Measurements from ENCODE around the gene NEDD4L. TPM values are rescaled to one million over a fixed set of nuclear protein-coding genes. Genes with fewer than 3 reads are reported as not detected.

NEDD4L gene
- total and polyA plus RNA-seq, 2 donors (not counting 1 experiment from before 2014, with no cell fraction given): 10.3 to 25.7 TPM

DNA sequence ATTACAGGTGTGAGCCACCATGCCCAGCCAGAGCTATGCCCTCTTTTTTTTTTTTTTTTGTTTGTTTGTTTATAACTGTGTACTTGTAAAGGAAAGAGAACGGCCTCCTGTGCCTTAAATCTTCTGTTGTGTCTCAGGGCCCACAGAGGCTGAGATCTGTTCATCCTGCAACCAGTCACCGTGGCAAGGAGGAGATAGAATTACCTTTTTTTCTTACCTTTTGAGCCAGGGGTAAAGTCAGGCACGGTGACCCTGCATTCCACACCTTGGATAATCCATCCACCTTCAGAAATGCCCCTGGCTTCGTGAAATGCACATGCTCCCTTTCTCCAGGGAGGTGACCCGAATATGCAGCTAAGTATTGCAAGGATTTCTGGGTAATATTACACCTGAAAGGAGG, 12.8 kb downstream of the NEDD4L start:
- WGBS (ENCODE audit: insufficient coverage): 100% methylated on average over 1 of the region's 5 CpGs
- TF ChIP-seq, protein P1, sequence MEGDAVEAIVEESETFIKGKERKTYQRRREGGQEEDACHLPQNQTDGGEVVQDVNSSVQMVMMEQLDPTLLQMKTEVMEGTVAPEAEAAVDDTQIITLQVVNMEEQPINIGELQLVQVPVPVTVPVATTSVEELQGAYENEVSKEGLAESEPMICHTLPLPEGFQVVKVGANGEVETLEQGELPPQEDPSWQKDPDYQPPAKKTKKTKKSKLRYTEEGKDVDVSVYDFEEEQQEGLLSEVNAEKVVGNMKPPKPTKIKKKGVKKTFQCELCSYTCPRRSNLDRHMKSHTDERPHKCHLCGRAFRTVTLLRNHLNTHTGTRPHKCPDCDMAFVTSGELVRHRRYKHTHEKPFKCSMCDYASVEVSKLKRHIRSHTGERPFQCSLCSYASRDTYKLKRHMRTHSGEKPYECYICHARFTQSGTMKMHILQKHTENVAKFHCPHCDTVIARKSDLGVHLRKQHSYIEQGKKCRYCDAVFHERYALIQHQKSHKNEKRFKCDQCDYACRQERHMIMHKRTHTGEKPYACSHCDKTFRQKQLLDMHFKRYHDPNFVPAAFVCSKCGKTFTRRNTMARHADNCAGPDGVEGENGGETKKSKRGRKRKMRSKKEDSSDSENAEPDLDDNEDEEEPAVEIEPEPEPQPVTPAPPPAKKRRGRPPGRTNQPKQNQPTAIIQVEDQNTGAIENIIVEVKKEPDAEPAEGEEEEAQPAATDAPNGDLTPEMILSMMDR (IDR thresholded peaks at IDR 0.05): no peak
- no peak for TF ChIP-seq EZH2 (IDR thresholded peaks at IDR 0.05; ENCODE audit: borderline replicate concordance, insufficient read depth, low read depth, low read length, poor library complexity, severe bottlenecking)
- Histone ChIP-seq H3K79me2 (ENCODE audit: control insufficient read depth, insufficient read depth, low read length) (peaks cover 15% of the 10 kb centered on the region), H3K9me3 (ENCODE audit: control extremely low read depth in 1 of 3, control insufficient read depth in 2 of 3, insufficient read depth in 1 of 3, low read length in 2 of 3) (no peaks in the 10 kb centered on the region), H4K20me1 (ENCODE audit: control insufficient read depth, insufficient read depth, low read length, poor library complexity, severe bottlenecking) (no peaks in the 10 kb centered on the region), H3K27me3 (replicated peaks in 1 of 4; ENCODE audit: control extremely low read depth in 1 of 4, control insufficient read depth in 3 of 4, insufficient read depth in 4 of 4, low read length in 3 of 4) (no peaks in the 10 kb centered on the region), H3K4me2 (replicated peaks; ENCODE audit: low read depth, low read length, poor library complexity, severe bottlenecking) (no peak overlapping the region), H3K36me3 (replicated peaks in 1 of 2; ENCODE audit: control extremely low read depth in 1 of 2, control insufficient read depth in 1 of 2, extremely low read depth in 1 of 2, insufficient read depth in 2 of 2, low read length in 1 of 2) (no peaks in the 10 kb centered on the region), H3K9ac (ENCODE audit: low read length) (no peak overlapping the region), H3K27ac (ENCODE audit: low read length in 2 of 2) (no peak overlapping the region), H3K4me3 (ENCODE audit: control extremely low read depth in 1 of 5, extremely low read depth in 1 of 5, insufficient read depth in 1 of 5, low read depth in 2 of 5, low read length in 4 of 5) (no peak overlapping the region), H2AFZ (ENCODE audit: insufficient read depth, low read depth, low read length, poor library complexity, severe bottlenecking) (no peak overlapping the region), H3K4me1 (ENCODE audit: control insufficient read depth in 2 of 2, insufficient read depth in 2 of 2, low read length in 2 of 2) (no peaks in the 10 kb centered on the region)
- peaks cover 5% of the 10 kb centered on the region for H3K4me1 Mint-ChIP-seq
- CTCF ChIA-PET: interaction anchor here (1.8 kb wide), 1 partner anchor 14 kb away, joined by 4 read pairs; the partner anchor contains the start of gene NEDD4L
- POLR2A ChIA-PET: interaction anchor here (0.7 kb wide), 1 partner anchor 449 kb away, joined by 3 read pairs; no protein-coding TSS in a partner anchor
- H3K9me3 Mint-ChIP-seq (ENCODE audit: insufficient read depth): no peaks in the 10 kb centered on the region
- intact Hi-C loops (cut with micrococcal nuclease): no loop called here
- no peak for ATAC-seq (ENCODE audit: low read depth)
- no peaks in the 10 kb centered on the region for H3K27me3 Mint-ChIP-seq
- no peak overlapping the region for H3K27ac Mint-ChIP-seq
- H3K4me3 Mint-ChIP-seq: no peak overlapping the region
- DNase-seq: no peak

DNA sequence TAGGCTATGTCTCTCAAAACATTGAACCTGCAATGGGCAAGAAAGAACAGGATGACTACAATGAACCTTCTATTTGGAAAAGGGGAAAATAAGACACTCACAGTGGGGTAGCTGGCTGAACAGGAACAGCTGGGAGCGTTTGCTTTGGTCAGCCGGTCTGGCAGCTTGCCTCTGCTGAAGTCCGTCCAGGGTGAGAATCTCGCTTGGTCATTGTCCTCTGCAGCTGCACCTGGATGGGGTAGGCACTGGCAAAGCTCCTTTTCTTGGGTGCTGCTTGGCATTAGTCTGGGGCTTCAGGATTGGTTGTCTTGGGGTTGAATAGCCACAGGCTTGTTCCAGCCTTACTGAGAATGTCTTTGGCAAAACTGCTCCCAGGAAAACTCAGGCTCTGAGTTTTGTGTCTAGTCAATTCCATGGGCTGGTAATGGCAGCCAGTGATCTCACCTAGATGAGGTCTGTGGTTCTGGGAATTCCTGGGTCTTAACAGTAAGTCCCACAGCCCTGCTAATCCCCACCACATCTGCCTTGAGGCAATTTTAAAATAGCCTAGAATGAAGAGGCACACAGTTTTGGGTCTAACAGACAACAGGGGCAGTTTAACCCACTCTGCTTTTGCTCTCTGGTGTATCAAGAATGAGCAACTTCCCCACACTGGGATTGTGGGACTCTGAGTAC, 13.4 kb downstream of the NEDD4L start:
- POLR2A ChIA-PET: interaction anchor here (0.7 kb wide), 1 partner anchor 450 kb away, joined by 3 read pairs; no protein-coding TSS in a partner anchor
- Mint-ChIP-seq H3K4me3 (no peak overlapping the region), H3K27me3 (no peaks in the 10 kb centered on the region), H3K4me1 (no peaks in the 10 kb centered on the region), H3K9me3 (ENCODE audit: insufficient read depth) (no peaks in the 10 kb centered on the region), H3K27ac (no peak overlapping the region)
- DNase-seq (no peak), ATAC-seq (ENCODE audit: low read depth) (no peak)
- Histone ChIP-seq H3K9me3 (ENCODE audit: control extremely low read depth in 1 of 3, control insufficient read depth in 2 of 3, insufficient read depth in 1 of 3, low read length in 2 of 3) (no peaks in the 10 kb centered on the region), H4K20me1 (ENCODE audit: control insufficient read depth, insufficient read depth, low read length, poor library complexity, severe bottlenecking) (no peaks in the 10 kb centered on the region), H2AFZ (ENCODE audit: insufficient read depth, low read depth, low read length, poor library complexity, severe bottlenecking) (no peak overlapping the region), H3K4me2 (replicated peaks; ENCODE audit: low read depth, low read length, poor library complexity, severe bottlenecking) (no peak overlapping the region), H3K36me3 (replicated peaks in 1 of 2; ENCODE audit: control extremely low read depth in 1 of 2, control insufficient read depth in 1 of 2, extremely low read depth in 1 of 2, insufficient read depth in 2 of 2, low read length in 1 of 2) (no peaks in the 10 kb centered on the region), H3K4me3 (ENCODE audit: control extremely low read depth in 1 of 5, extremely low read depth in 1 of 5, insufficient read depth in 1 of 5, low read depth in 2 of 5, low read length in 4 of 5) (no peak overlapping the region), H3K27me3 (replicated peaks in 1 of 4; ENCODE audit: control extremely low read depth in 1 of 4, control insufficient read depth in 3 of 4, insufficient read depth in 4 of 4, low read length in 3 of 4) (no peaks in the 10 kb centered on the region), H3K9ac (ENCODE audit: low read length) (no peak overlapping the region), H3K79me2 (ENCODE audit: control insufficient read depth, insufficient read depth, low read length) (peaks cover 15% of the 10 kb centered on the region), H3K27ac (ENCODE audit: low read length in 2 of 2) (no peak overlapping the region), H3K4me1 (ENCODE audit: control insufficient read depth in 2 of 2, insufficient read depth in 2 of 2, low read length in 2 of 2) (no peaks in the 10 kb centered on the region)
- CTCF ChIA-PET: interaction anchor here (1.8 kb wide), 1 partner anchor 14 kb away, joined by 4 read pairs; the partner anchor contains the start of gene NEDD4L
- TF ChIP-seq EZH2 (IDR thresholded peaks at IDR 0.05; ENCODE audit: borderline replicate concordance, insufficient read depth, low read depth, low read length, poor library complexity, severe bottlenecking): no peak
- TF ChIP-seq, protein P1 (IDR thresholded peaks at IDR 0.05): no peak
- 98% methylated on average over 4 of the region's 4 CpGs for WGBS (ENCODE audit: insufficient coverage)
- intact Hi-C loops (cut with micrococcal nuclease): no loop called here

Data from B cell (primary cell).